ENCODE results near the gene EFCAB5. TPM values are rescaled to one million over a fixed set of nuclear protein-coding genes. Genes with fewer than 3 reads are reported as not detected.

EFCAB5 gene
- total and polyA plus RNA-seq, 2 of the 8 experiments (the other 6 are each of a cell fraction or from before 2014, with no cell fraction given): 0.05 to 0.34 TPM

DNA sequence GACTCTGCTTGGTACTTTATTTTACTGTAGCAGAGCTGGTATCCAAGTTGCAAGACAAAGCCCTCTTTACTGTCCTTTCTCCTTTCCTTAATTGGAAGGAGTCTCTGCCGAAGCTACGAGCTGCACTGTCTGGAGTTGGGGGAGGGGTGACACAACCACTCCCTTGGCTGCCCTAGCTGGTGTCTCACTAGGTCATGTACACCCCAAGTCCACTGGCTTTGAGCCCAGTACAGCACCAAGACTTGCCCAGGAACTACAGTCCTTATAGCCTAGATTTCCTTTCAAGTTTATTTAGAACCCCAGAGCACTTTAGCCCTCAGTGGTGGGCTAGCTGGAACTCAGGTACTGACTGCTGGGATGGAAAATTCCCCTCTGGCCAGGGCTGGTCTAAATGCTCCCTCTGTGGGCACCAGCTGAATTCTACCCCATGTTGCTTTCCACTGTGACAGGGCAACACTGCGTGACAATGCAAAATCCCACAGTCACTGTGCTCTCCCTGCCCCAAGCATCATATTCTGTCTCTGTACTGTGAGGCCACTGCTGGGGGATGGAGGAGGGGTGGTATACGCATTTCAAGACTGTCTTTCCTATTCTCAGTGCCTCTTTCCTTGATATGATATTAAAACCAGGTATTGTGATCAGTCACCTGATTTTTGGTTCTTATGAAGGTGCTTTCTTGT, 18.4 kb downstream of the EFCAB5 start:
- no peak overlapping the region for H4K8ac ChIP-seq (ENCODE audit: extremely low read depth, insufficient read depth, low read length)
- no peak overlapping the region for H3K4me3 ChIP-seq (ENCODE audit: extremely low read depth in 1 of 4, insufficient read depth in 2 of 4, low read depth in 3 of 4, low read length in 4 of 4)
- no peaks in the 10 kb centered on the region for H3K23me2 ChIP-seq (ENCODE audit: low read depth, low read length)
- no peak overlapping the region for H2BK20ac ChIP-seq (ENCODE audit: low read length)
- H3K9me3 ChIP-seq (ENCODE audit: insufficient read depth in 2 of 2, low read depth in 1 of 2, low read length in 1 of 2): 0 out of 4 replicates have a peak, but pooled peaks cover 0 to 3% of the 10 kb centered on the region in 2 experiments
- H4K91ac ChIP-seq (replicated peaks; ENCODE audit: insufficient read length, low read length): no peak overlapping the region
- no peak overlapping the region; a peak in 1 of 4 replicates for H3K4me2 ChIP-seq (ENCODE audit: insufficient read depth in 1 of 2, low read depth in 2 of 2, low read length in 2 of 2)
- no peak overlapping the region; a peak in 2 of 7 replicates for H3K9ac ChIP-seq (replicated peaks in 1 of 4; ENCODE audit: extremely low read depth in 1 of 4, low read depth in 3 of 4, low read length in 3 of 4)
- CTCF ChIA-PET (ENCODE audit: partially characterized antibody): interaction anchor here (0.6 to 0.9 kb wide), 3 partner anchors 9 to 306 kb away, joined by 3 to 4 read pairs (median 3); no protein-coding TSS in a partner anchor
- TF ChIP-seq, protein P1, sequence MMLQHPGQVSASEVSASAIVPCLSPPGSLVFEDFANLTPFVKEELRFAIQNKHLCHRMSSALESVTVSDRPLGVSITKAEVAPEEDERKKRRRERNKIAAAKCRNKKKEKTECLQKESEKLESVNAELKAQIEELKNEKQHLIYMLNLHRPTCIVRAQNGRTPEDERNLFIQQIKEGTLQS (IDR thresholded peaks at IDR 0.05; ENCODE audit: insufficient read depth, low read depth, low read length): no peak
- TF ChIP-seq BACH1 (IDR thresholded peaks at IDR 0.05; ENCODE audit: low read length) (no peak), MAX (IDR thresholded peaks at IDR 0.05) (no peak), NRF1 (IDR thresholded peaks at IDR 0.05; ENCODE audit: low read depth, low read length) (no peak), CBX5 (IDR thresholded peaks at IDR 0.05; ENCODE audit: low read depth, low read length) (no peak)
- H3K27ac ChIP-seq (ENCODE audit: low read depth, low read length): no peak overlapping the region
- no peak overlapping the region for H3K56ac ChIP-seq (replicated peaks; ENCODE audit: insufficient read length, low read depth, low read length)
- 85% methylated on average over 4 of the region's 4 CpGs; no CpG with 5 or more reads in 1 of the 2 experiments for WGBS, 2 experiments (ENCODE audit: extremely low coverage in 1 of 2, insufficient coverage in 1 of 2, insufficient read length in 1 of 2, insufficient replicate concordance in 2 of 2, low coverage in 1 of 2, low lambda C conversion rate in 2 of 2, missing lambda C conversion rate in 1 of 2)
- no peak overlapping the region for H2AK5ac ChIP-seq (ENCODE audit: low read depth, low read length)
- H2BK12ac ChIP-seq (ENCODE audit: low read depth, low read length): no peak overlapping the region
- H3K36me3 ChIP-seq (ENCODE audit: control insufficient read depth in 2 of 4, insufficient read depth in 4 of 4, low read length in 3 of 4): no peaks in the 10 kb centered on the region
- no peak overlapping the region for H3K4ac ChIP-seq (replicated peaks; ENCODE audit: insufficient read length, low read depth, low read length)
- no peaks in the 10 kb centered on the region for H3K79me2 ChIP-seq (ENCODE audit: control insufficient read depth in 1 of 2, insufficient read depth in 2 of 2, low read length in 2 of 2)
- POLR2A ChIA-PET (ENCODE audit: partially characterized antibody): no interaction called here
- H3K23ac ChIP-seq (ENCODE audit: insufficient read length): no peak overlapping the region
- H2AFZ ChIP-seq (ENCODE audit: low read length): peak overlapping the region; percentile 64; the same call in 1 of the 2 replicates
- H4K5ac ChIP-seq (ENCODE audit: insufficient read length, low read depth, low read length): no peak overlapping the region
- H2BK120ac ChIP-seq (replicated peaks; ENCODE audit: low read depth, low read length): no peak overlapping the region
- H3K18ac ChIP-seq (ENCODE audit: extremely low read depth, low read length): no peak overlapping the region
- DNase-seq (ENCODE audit: low read depth in 1 of 2, low spot score in 2 of 2) (no peak), FAIRE-seq (no peak)
- H3K27me3 ChIP-seq (replicated peaks in 1 of 4; ENCODE audit: control insufficient read depth in 3 of 4, extremely low read depth in 1 of 4, insufficient read depth in 3 of 4, low read length in 3 of 4): no peaks in the 10 kb centered on the region
- no peak overlapping the region for H3K14ac ChIP-seq (ENCODE audit: insufficient read length)
- H3K79me1 ChIP-seq (ENCODE audit: low read depth, low read length): no peaks in the 10 kb centered on the region
- H3K4me1 ChIP-seq (replicated peaks in 1 of 4; ENCODE audit: control insufficient read depth in 3 of 4, insufficient read depth in 4 of 4, low read length in 3 of 4): no peaks in the 10 kb centered on the region; a peak in 1 of 7 replicates
- H4K20me1 ChIP-seq (replicated peaks in 1 of 2; ENCODE audit: control insufficient read depth in 1 of 2, insufficient read depth in 2 of 2, low read length in 2 of 2): no peaks in the 10 kb centered on the region
- no peak overlapping the region for H2BK15ac ChIP-seq (ENCODE audit: low read length)
- H2BK5ac ChIP-seq (ENCODE audit: low read depth, low read length): no peak overlapping the region
